HepG2 (cell line): ENCODE data around the gene PDCD2L. TPM values are rescaled to one million over a fixed set of nuclear protein-coding genes. Genes with fewer than 3 reads are reported as not detected.

ENCODE experiments used
- ATAD3A ChIP-seq: sonication (generic); formaldehyde crosslinking; IDR thresholded peaks from 2 replicates; pipeline ENCODE4 v1.4.0; 2020; ENCODE audit warnings: missing genetic modification reagents
- CEBPB ChIP-seq: IDR thresholded peaks from 2 replicates; pipeline ENCODE4 v1.6.1; 2011; ENCODE audit warnings: low read depth, low read length, improper control_type of control experiment, borderline replicate concordance
- DMAP1 ChIP-seq: IDR thresholded peaks from 2 replicates; pipeline ENCODE4 v1.6.1; 2016
- GABPA ChIP-seq, 2 experiments: IDR thresholded peaks; 2 replicates each; pipeline ENCODE4 v1.6.1; 2011 to 2016; ENCODE audit warnings: low read depth in 2 of 2, low read length in 1 of 2, missing biosample characterization in 1 of 2, missing genetic modification characterization in 1 of 2
- HES4 ChIP-seq: sonication (generic); formaldehyde crosslinking; IDR thresholded peaks from 2 replicates; pipeline ENCODE4 v1.9.0; 2021; ENCODE audit warnings: mild to moderate bottlenecking, missing genetic modification reagents, borderline replicate concordance
- IKZF4 ChIP-seq: sonication (generic); formaldehyde crosslinking; IDR thresholded peaks from 2 replicates; pipeline ENCODE4 v1.5.1; 2020; ENCODE audit warnings: borderline replicate concordance, mild to moderate bottlenecking, low read depth, missing genetic modification reagents; ENCODE audit errors: not compliant biosample characterization
- KMT2A ChIP-seq: sonication (generic); formaldehyde crosslinking; IDR thresholded peaks from 2 replicates; pipeline ENCODE4 v1.4.0; 2020; ENCODE audit warnings: missing genetic modification reagents
- MED1 ChIP-seq: sonication (generic); formaldehyde crosslinking; IDR thresholded peaks from 2 replicates; pipeline ENCODE4 v1.4.0; 2020; ENCODE audit warnings: missing genetic modification reagents
- MIER2 ChIP-seq: IDR thresholded peaks from 2 replicates; pipeline ENCODE4 v1.6.1; 2016; ENCODE audit warnings: missing biosample characterization, missing genetic modification reagents
- NCOA2 ChIP-seq: sonication (generic); formaldehyde crosslinking; IDR thresholded peaks from 2 replicates; pipeline ENCODE4 v1.8.0; 2022; ENCODE audit warnings: inconsistent platforms
- NONO ChIP-seq, 2 experiments: fragments of 450-650 bp in 1 of 2; sonication (generic) in 1 of 2; formaldehyde crosslinking in 1 of 2; IDR thresholded peaks in 1 of 2; conservative IDR thresholded peaks in 1 of 2; 2 replicates each; pipeline versions ENCODE4 v1.6.1 to v1.8.0; 2017 to 2022; ENCODE audit warnings: mild to moderate bottlenecking in 1 of 2, missing genetic modification reagents in 1 of 2, moderate library complexity in 1 of 2
- RELA ChIP-seq: sonication (generic); formaldehyde crosslinking; IDR thresholded peaks from 2 replicates; pipeline ENCODE4 v1.4.0; 2020; ENCODE audit warnings: missing genetic modification reagents
- SP140L ChIP-seq: sonication (generic); formaldehyde crosslinking; IDR thresholded peaks from 2 replicates; pipeline ENCODE4 v1.4.0; 2020; ENCODE audit warnings: missing genetic modification reagents, borderline replicate concordance
- YEATS4 ChIP-seq: sonication (generic); formaldehyde crosslinking; IDR thresholded peaks from 2 replicates; pipeline ENCODE4 v1.4.0; 2020; ENCODE audit warnings: missing genetic modification reagents, borderline replicate concordance
- ZBTB1 ChIP-seq: sonication (generic); formaldehyde crosslinking; IDR thresholded peaks from 2 replicates; pipeline ENCODE4 v1.4.0; 2020; ENCODE audit warnings: missing genetic modification reagents, borderline replicate concordance
- ZNF724P ChIP-seq: sonication (generic); formaldehyde crosslinking; IDR thresholded peaks from 2 replicates; pipeline ENCODE4 v1.8.0; 2022; ENCODE audit warnings: missing genetic modification reagents, borderline replicate concordance
- ZNF761 ChIP-seq: sonication (generic); formaldehyde crosslinking; conservative IDR thresholded peaks from 2 replicates; pipeline ENCODE4 v1.4.0; 2020; ENCODE audit warnings: mild to moderate bottlenecking, missing genetic modification reagents
- ZNF883 ChIP-seq: sonication (generic); formaldehyde crosslinking; IDR thresholded peaks from 2 replicates; pipeline ENCODE4 v1.5.1; 2020; ENCODE audit warnings: mild to moderate bottlenecking, missing genetic modification reagents; ENCODE audit errors: not compliant biosample characterization
- polyA plus RNA-seq, 8 experiments: library from polyadenylated mRNA; depleted of rRNA in 3 of 8; stranded (reverse) in 7 of 8; unstranded in 1 of 8; fragments of >200 nt; fragmentation: Illumina TruSeq in 4 of 8; extraction: Trizol in 4 of 8; gene quantifications; 2 replicates each; pipeline versions ENCODE4 v1.2.1 to v1.2.3, GENCODE V29; 2011 to 2016; ENCODE audit warnings: low read depth in 4 of 8, missing spikeins in 1 of 8, mixed read lengths in 1 of 8; ENCODE audit not compliant: insufficient read depth in 1 of 8
- total RNA-seq, 5 experiments: library from RNA; depleted of rRNA; stranded (reverse); fragments of >200 nt; fragmentation: Illumina TruSeq; extraction: Trizol; gene quantifications; 2 replicates each; pipeline ENCODE4 v1.2.3, GENCODE V29; 2016; ENCODE audit warnings: low read depth in 1 of 5
- TF ChIP-seq, protein P1 (sequence below): sonication (generic); formaldehyde crosslinking; IDR thresholded peaks from 2 replicates; pipeline ENCODE4 v1.4.0; 2020; ENCODE audit warnings: mild to moderate bottlenecking, missing genetic modification reagents
- TF ChIP-seq, protein P2 (sequence below): sonication (generic); formaldehyde crosslinking; IDR thresholded peaks from 2 replicates; pipeline ENCODE4 v1.4.0; 2020; ENCODE audit warnings: missing genetic modification reagents, borderline replicate concordance
- TF ChIP-seq, protein P3 (sequence below): sonication (generic); formaldehyde crosslinking; IDR thresholded peaks from 2 replicates; pipeline ENCODE4 v1.8.0; 2022; ENCODE audit warnings: mild to moderate bottlenecking, missing genetic modification reagents, moderate library complexity

Gene PDCD2L
- total and polyA plus RNA-seq, 2 of the 13 experiments (the other 11 are each of a cell fraction or from before 2014, with no cell fraction given): 29.3 to 35.2 TPM

DNA sequence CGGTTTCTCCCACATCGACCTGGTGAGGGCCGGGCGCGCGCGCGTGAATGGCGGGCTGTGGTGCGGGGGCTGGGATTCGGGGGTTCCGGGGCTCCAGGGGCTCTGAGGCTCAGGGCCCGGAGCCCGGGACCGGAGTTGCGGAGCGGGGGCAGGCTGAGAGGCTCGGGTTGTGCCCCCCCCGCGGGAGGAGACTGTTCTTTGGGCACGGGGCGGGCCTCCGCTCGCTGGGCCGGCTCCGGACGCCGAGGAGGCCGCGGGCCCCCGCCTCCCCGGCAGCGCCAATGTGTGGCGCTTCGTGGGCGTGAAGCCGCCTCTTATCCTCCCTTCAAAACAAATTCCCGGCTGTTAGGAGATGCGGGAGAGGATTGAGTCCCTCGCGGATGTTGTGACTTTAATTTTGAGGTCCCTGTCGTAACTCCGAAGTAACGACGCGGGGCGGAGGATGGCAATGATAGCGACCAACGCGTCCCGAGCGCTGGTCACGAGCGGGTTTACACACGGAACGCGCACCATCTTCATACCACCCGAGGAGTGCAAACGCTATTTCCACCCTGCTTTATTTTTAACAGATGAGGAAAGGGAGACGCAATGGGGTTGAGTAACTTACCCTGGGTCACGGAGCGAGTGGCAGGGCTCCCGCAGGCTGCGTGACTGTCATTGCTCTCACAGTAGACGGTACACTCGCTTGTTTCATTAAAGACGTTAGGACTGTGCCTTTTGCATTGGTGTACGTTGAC, 24.5 kb downstream of the PDCD2L start (continued):
- TF ChIP-seq NONO (IDR thresholded peaks at IDR 0.05) (no peak), NONO (CRISPR knock-in tag; conservative IDR thresholded peaks at IDR 0.05) (peak; percentile 61), NCOA2 (no peak), CEBPB (no peak), SP140L (CRISPR knock-in tag) (no peak), HES4 (CRISPR knock-in tag) (0 out of 2 replicates have a peak, but pooled peaks have one; percentile 12), YEATS4 (peak; percentile 17; the same call in 1 of the 2 replicates), KMT2A (peak; percentile 49), DMAP1 (peak; percentile 52; the same call in 1 of the 2 replicates), ZNF724P (CRISPR knock-in tag) (no peak), MIER2 (CRISPR knock-in tag) (no peak), RELA (CRISPR knock-in tag) (no peak), MED1 (CRISPR knock-in tag) (no peak), IKZF4 (CRISPR knock-in tag) (no peak), ZNF761 (CRISPR knock-in tag) (0 out of 2 replicates have a peak, but pooled peaks have one; percentile 13), ZBTB1 (CRISPR knock-in tag) (no peak), ATAD3A (CRISPR knock-in tag) (no peak), ZNF883 (no peak), GABPA (IDR thresholded peaks at IDR 0.05; ENCODE audit: low read depth, low read length) (no peak), GABPA (CRISPR knock-in tag; IDR thresholded peaks at IDR 0.05; ENCODE audit: low read depth) (no peak)
- TF ChIP-seq, protein P1, sequence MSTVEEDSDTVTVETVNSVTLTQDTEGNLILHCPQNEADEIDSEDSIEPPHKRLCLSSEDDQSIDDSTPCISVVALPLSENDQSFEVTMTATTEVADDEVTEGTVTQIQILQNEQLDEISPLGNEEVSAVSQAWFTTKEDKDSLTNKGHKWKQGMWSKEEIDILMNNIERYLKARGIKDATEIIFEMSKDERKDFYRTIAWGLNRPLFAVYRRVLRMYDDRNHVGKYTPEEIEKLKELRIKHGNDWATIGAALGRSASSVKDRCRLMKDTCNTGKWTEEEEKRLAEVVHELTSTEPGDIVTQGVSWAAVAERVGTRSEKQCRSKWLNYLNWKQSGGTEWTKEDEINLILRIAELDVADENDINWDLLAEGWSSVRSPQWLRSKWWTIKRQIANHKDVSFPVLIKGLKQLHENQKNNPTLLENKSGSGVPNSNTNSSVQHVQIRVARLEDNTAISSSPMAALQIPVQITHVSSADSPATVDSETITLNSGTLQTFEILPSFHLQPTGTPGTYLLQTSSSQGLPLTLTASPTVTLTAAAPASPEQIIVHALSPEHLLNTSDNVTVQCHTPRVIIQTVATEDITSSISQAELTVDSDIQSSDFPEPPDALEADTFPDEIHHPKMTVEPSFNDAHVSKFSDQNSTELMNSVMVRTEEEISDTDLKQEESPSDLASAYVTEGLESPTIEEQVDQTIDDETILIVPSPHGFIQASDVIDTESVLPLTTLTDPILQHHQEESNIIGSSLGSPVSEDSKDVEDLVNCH (CRISPR knock-in tag): no peak
- TF ChIP-seq, protein P2, sequence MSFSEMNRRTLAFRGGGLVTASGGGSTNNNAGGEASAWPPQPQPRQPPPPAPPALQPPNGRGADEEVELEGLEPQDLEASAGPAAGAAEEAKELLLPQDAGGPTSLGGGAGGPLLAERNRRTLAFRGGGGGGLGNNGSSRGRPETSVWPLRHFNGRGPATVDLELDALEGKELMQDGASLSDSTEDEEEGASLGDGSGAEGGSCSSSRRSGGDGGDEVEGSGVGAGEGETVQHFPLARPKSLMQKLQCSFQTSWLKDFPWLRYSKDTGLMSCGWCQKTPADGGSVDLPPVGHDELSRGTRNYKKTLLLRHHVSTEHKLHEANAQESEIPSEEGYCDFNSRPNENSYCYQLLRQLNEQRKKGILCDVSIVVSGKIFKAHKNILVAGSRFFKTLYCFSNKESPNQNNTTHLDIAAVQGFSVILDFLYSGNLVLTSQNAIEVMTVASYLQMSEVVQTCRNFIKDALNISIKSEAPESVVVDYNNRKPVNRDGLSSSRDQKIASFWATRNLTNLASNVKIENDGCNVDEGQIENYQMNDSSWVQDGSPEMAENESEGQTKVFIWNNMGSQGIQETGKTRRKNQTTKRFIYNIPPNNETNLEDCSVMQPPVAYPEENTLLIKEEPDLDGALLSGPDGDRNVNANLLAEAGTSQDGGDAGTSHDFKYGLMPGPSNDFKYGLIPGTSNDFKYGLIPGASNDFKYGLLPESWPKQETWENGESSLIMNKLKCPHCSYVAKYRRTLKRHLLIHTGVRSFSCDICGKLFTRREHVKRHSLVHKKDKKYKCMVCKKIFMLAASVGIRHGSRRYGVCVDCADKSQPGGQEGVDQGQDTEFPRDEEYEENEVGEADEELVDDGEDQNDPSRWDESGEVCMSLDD (CRISPR knock-in tag): no peak
- TF ChIP-seq, protein P3, sequence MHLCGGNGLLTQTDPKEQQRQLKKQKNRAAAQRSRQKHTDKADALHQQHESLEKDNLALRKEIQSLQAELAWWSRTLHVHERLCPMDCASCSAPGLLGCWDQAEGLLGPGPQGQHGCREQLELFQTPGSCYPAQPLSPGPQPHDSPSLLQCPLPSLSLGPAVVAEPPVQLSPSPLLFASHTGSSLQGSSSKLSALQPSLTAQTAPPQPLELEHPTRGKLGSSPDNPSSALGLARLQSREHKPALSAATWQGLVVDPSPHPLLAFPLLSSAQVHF (CRISPR knock-in tag): peak; percentile 70; the same call in 1 of the 2 replicates
